ENCODE results near the gene NAA60.

The NAA60 gene

GRCh38 chr16:3510416-3510815 is 66.9 kb downstream of the NAA60 start:
- TF ChIP-seq EZH2phosphoT487 (IDR thresholded peaks at IDR 0.05; ENCODE audit: borderline replicate concordance) (no peak), CTCF (conservative IDR thresholded peaks at IDR 0.05; ENCODE audit: low read length) (no peak)
- no peak overlapping the region for H3K9ac ChIP-seq (ENCODE audit: low read depth, low read length, poor library complexity, severe bottlenecking)
- H3K79me2 ChIP-seq (ENCODE audit: insufficient read depth, low read length), result no peaks in the 10 kb centered on the region
- H3K9me3 ChIP-seq (ENCODE audit: insufficient read depth, low read depth, low read length), result no peaks in the 10 kb centered on the region
- H4K20me1 ChIP-seq (ENCODE audit: insufficient read depth, low read length, poor library complexity, severe bottlenecking), result no peaks in the 10 kb centered on the region
- H3K4me1 ChIP-seq (ENCODE audit: insufficient read depth, low read length, poor library complexity, severe bottlenecking), result peaks cover 4% of the 10 kb centered on the region
- H3K9me2 ChIP-seq (replicated peaks; ENCODE audit: low read depth, low read length), result no peaks in the 10 kb centered on the region
- H3K27me3 ChIP-seq (ENCODE audit: insufficient read depth, low read length, poor library complexity, severe bottlenecking), result no peaks in the 10 kb centered on the region
- no peak overlapping the region for H3K4me2 ChIP-seq (ENCODE audit: low read depth, low read length, poor library complexity, severe bottlenecking)
- no peaks in the 10 kb centered on the region for H3K36me3 ChIP-seq (ENCODE audit: insufficient read depth, low read length)
- no peaks in the 10 kb centered on the region for H3F3A ChIP-seq (ENCODE audit: low read depth)
- H3K4me3 ChIP-seq (ENCODE audit: low read length, poor library complexity, severe bottlenecking), result no peak overlapping the region
- no peak overlapping the region for H2AFZ ChIP-seq (ENCODE audit: low read length)

DNA sequence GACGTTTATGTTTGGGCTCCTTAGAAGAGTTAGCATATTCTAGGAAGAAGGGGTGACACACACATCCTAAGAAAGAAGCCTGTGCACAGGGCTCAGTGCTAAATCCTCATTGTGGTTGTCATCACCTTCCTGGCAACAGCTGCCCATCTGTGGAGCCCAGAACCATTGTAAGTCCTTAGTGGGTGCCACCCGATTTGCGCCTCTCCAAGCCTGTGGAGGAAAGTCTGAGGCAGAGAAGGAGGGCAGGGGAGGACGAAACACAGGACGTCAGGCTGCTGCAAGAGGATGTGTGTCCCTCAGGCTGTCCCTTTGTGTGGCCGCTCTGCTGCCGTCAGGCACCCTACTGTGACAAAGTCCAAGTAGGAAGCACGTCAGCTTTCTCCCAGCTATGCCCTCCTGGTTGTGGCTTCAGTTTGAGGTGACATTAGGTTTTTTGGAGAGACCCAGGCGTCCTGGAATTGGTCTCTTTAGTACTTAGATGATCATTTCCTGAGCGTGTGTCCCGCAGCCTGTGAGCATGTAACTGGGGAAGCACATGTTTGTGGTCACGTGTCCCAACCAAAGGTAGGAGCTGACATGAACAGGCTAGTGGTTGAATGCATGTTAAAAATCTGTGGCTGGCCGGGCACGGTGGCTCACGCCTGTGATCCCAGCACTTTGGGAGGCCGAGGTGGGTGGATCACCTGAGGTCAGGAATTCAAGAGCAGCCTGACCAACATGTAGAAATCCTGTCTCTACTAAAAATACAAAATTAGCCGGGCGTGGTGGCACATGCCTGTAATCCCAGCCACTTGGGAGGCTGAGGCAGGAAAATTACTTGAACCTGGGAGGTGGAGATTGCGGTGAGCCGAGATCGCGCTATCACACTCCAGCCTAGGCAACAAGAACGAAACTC is 68.1 kb downstream of the NAA60 start:
- no peaks in the 10 kb centered on the region for H4K20me1 ChIP-seq (ENCODE audit: insufficient read depth, low read length, poor library complexity, severe bottlenecking)
- no peak for TF ChIP-seq CTCF (conservative IDR thresholded peaks at IDR 0.05; ENCODE audit: low read length)
- no peak for TF ChIP-seq EZH2phosphoT487 (IDR thresholded peaks at IDR 0.05; ENCODE audit: borderline replicate concordance)
- H2AFZ ChIP-seq (ENCODE audit: low read length), result no peak overlapping the region
- no peaks in the 10 kb centered on the region for H3K9me3 ChIP-seq (ENCODE audit: insufficient read depth, low read depth, low read length)
- H3F3A ChIP-seq (ENCODE audit: low read depth), result no peaks in the 10 kb centered on the region
- no peaks in the 10 kb centered on the region for H3K79me2 ChIP-seq (ENCODE audit: insufficient read depth, low read length)
- no peaks in the 10 kb centered on the region for H3K36me3 ChIP-seq (ENCODE audit: insufficient read depth, low read length)
- no peaks in the 10 kb centered on the region for H3K9me2 ChIP-seq (replicated peaks; ENCODE audit: low read depth, low read length)
- no peak overlapping the region for H3K9ac ChIP-seq (ENCODE audit: low read depth, low read length, poor library complexity, severe bottlenecking)
- H3K4me3 ChIP-seq (ENCODE audit: low read length, poor library complexity, severe bottlenecking), result no peak overlapping the region
- peaks cover 4% of the 10 kb centered on the region for H3K4me1 ChIP-seq (ENCODE audit: insufficient read depth, low read length, poor library complexity, severe bottlenecking)
- H3K27me3 ChIP-seq (ENCODE audit: insufficient read depth, low read length, poor library complexity, severe bottlenecking), result no peaks in the 10 kb centered on the region
- no peak overlapping the region for H3K4me2 ChIP-seq (ENCODE audit: low read depth, low read length, poor library complexity, severe bottlenecking)

DNA sequence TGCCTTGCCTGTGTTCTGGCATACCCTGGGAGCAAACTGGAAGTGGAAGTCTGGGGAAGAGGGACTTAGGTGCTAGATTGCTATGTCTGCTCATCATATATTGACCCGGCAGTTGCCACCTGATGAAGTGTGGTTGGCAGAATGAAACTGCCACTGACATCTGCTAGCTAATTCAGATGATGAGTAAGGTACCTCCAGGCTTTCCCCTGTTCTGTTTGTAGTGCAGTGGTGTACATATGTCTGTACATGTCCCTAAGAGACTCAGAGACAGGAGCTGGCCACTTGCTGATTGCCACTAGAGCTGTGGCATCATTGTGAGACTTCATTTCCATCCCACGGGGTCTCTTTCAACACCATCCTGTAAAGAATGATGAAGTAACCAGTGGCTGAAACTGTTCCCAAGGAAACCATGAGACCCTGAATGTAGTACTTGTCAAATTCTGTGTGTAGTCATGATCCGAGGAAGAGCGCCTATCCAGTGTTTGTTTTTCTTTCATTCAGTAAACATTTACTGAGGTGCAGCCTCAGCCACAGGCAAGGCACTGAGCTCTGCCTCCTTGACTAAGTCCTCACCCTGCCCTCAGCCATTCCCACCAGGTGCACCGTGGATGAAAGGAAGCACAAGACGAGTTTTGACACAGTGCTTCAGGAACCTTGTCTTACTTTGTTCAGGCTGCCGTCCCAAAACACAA is 70.6 kb downstream of the NAA60 start:
- no peaks in the 10 kb centered on the region for H3F3A ChIP-seq (ENCODE audit: low read depth)
- no peak overlapping the region for H3K9ac ChIP-seq (ENCODE audit: low read depth, low read length, poor library complexity, severe bottlenecking)
- no peaks in the 10 kb centered on the region for H3K36me3 ChIP-seq (ENCODE audit: insufficient read depth, low read length)
- H3K9me3 ChIP-seq (ENCODE audit: insufficient read depth, low read depth, low read length), result no peaks in the 10 kb centered on the region
- no peaks in the 10 kb centered on the region for H3K9me2 ChIP-seq (replicated peaks; ENCODE audit: low read depth, low read length)
- peaks cover 4% of the 10 kb centered on the region for H3K4me1 ChIP-seq (ENCODE audit: insufficient read depth, low read length, poor library complexity, severe bottlenecking)
- H3K4me3 ChIP-seq (ENCODE audit: low read length, poor library complexity, severe bottlenecking), result no peak overlapping the region
- H2AFZ ChIP-seq (ENCODE audit: low read length), result no peak overlapping the region
- no peak overlapping the region for H3K4me2 ChIP-seq (ENCODE audit: low read depth, low read length, poor library complexity, severe bottlenecking)
- no peaks in the 10 kb centered on the region for H3K27me3 ChIP-seq (ENCODE audit: insufficient read depth, low read length, poor library complexity, severe bottlenecking)
- no peaks in the 10 kb centered on the region for H4K20me1 ChIP-seq (ENCODE audit: insufficient read depth, low read length, poor library complexity, severe bottlenecking)
- no peak for TF ChIP-seq CTCF (conservative IDR thresholded peaks at IDR 0.05; ENCODE audit: low read length)
- TF ChIP-seq EZH2phosphoT487 (IDR thresholded peaks at IDR 0.05; ENCODE audit: borderline replicate concordance), result no peak
- no peaks in the 10 kb centered on the region for H3K79me2 ChIP-seq (ENCODE audit: insufficient read depth, low read length)

Data from Loucy (cell line).